Body of pancreas (tissue), 4 donors: ENCODE data around the gene TBX21. TPM values are rescaled to one million over a fixed set of nuclear protein-coding genes. Genes with fewer than 3 reads are reported as not detected.

ENCODE experiments used
- ATAC-seq: fragments of 150-250 bp; one replicate; pipeline ENCODE4 v1.9.1; 2016
- DNase-seq, 4 donors: peaks; one replicate each; pipeline ENCODE4 v3.0.0-alpha.2; 2019
- H3K27ac ChIP-seq, 4 donors: fragments of 200-600 bp; sonication (generic); 1 replicate in 3 of 4; 2 replicates in 1 of 4; pipeline versions ENCODE4 v1.5.1 to v1.6.1; 2016 to 2019; ENCODE audit warnings: mild to moderate bottlenecking in 1 of 4, mixed read lengths in 1 of 4, moderate library complexity in 1 of 4
- H3K27me3 ChIP-seq, 2 donors: fragments of 200-600 bp; sonication (generic); one replicate each; pipeline ENCODE4 v1.6.0; 2016; ENCODE audit warnings: mild to moderate bottlenecking in 1 of 2
- H3K36me3 ChIP-seq, 2 donors: fragments of 200-600 bp; sonication (generic); replicated peaks in 1 of 2; 2 replicates each; pipeline ENCODE4 v1.5.1; 2016; ENCODE audit warnings: low read depth in 2 of 2; ENCODE audit not compliant: insufficient read depth in 1 of 2
- H3K4me1 ChIP-seq: fragments of 200-600 bp; sonication (generic); one replicate; pipeline ENCODE4 v1.6.0; 2016
- H3K4me3 ChIP-seq, 2 donors: fragments of 200-600 bp; sonication (generic); 1 replicate in 1 of 2; 2 replicates in 1 of 2; pipeline ENCODE4 v1.5.1; 2016 to 2019
- H3K9me3 ChIP-seq, 3 donors: fragments of 200-600 bp; sonication (generic); 1 replicate in 2 of 3; 2 replicates in 1 of 3; pipeline ENCODE4 v1.5.1; 2016
- POLR2A ChIP-seq, 3 donors: fragments of 450-650 bp; IDR thresholded peaks; one replicate each; pipeline ENCODE4 v1.6.1; 2016; ENCODE audit warnings: antibody characterized with exemption in 3 of 3, mild to moderate bottlenecking in 2 of 3
- WGBS, 2 donors: methylation state at CpG; one replicate each; pipeline ENCODE4 v1.1.5; 2017; 5-methylcytosine and 5-hydroxymethylcytosine counted together
- intact Hi-C: fragments of 100-400 bp; cut with DNase I; formaldehyde crosslinking; loops from one replicate; pipeline ENCODE4 v1.15.1; 2023
- total RNA-seq, 2 donors: library from RNA; depleted of rRNA; stranded (reverse); fragments of >200 nt; gene quantifications; one replicate each; pipeline ENCODE4 v1.1.0, GENCODE V29; 2016
- TF ChIP-seq, protein P1 (sequence below), 7 experiments: fragments of 450-650 bp in 4 of 7; fragments of 200-600 bp in 3 of 7; sonication (generic) in 3 of 7; IDR thresholded peaks; one replicate each; pipeline ENCODE4 v1.5.1; 2016 to 2019; ENCODE audit warnings: antibody characterized with exemption in 7 of 7

The TBX21 gene
- total RNA-seq, 2 donors from 2014 or later, result 1.0 TPM; not detected in 1

DNA sequence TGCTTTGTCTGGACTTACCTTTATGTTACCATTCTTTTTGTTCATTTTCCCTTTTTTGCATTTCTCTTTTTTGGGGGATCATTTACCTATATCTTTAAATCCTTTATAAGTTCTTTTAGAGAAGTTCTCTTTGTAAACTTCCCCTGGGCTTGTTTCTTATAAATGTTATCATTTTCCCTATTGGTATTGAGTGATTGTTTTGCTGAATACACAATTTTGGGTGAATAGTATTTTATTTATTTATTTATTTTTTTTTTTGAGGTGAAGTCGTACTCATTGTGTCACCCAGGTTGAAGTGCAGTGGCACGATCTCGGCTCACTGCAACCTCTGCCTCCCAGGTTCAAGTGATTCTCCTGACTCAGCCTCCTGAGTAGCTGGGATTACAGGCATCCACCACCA, 18.4 kb downstream of the TBX21 start:
- no peak for ATAC-seq
- WGBS, 2 donors, result 58 to 77% methylated on average over 3 of the region's 3 CpGs
- H3K4me1 ChIP-seq, result no peaks in the 10 kb centered on the region
- TF ChIP-seq, protein P1, sequence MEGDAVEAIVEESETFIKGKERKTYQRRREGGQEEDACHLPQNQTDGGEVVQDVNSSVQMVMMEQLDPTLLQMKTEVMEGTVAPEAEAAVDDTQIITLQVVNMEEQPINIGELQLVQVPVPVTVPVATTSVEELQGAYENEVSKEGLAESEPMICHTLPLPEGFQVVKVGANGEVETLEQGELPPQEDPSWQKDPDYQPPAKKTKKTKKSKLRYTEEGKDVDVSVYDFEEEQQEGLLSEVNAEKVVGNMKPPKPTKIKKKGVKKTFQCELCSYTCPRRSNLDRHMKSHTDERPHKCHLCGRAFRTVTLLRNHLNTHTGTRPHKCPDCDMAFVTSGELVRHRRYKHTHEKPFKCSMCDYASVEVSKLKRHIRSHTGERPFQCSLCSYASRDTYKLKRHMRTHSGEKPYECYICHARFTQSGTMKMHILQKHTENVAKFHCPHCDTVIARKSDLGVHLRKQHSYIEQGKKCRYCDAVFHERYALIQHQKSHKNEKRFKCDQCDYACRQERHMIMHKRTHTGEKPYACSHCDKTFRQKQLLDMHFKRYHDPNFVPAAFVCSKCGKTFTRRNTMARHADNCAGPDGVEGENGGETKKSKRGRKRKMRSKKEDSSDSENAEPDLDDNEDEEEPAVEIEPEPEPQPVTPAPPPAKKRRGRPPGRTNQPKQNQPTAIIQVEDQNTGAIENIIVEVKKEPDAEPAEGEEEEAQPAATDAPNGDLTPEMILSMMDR (IDR thresholded peaks at IDR 0.05), result no peak
- TF ChIP-seq POLR2A (IDR thresholded peaks at IDR 0.05), result no peak
- no peak overlapping the region for H3K27ac ChIP-seq
- no peaks in the 10 kb centered on the region for H3K36me3 ChIP-seq
- H3K4me3 ChIP-seq, result no peak overlapping the region
- intact Hi-C loops, result no loop called here
- H3K9me3 ChIP-seq, result no peaks in the 10 kb centered on the region
- no peak for DNase-seq
- H3K27me3 ChIP-seq, result peaks cover 0 to under 1% of the 10 kb centered on the region in 2 donors

DNA sequence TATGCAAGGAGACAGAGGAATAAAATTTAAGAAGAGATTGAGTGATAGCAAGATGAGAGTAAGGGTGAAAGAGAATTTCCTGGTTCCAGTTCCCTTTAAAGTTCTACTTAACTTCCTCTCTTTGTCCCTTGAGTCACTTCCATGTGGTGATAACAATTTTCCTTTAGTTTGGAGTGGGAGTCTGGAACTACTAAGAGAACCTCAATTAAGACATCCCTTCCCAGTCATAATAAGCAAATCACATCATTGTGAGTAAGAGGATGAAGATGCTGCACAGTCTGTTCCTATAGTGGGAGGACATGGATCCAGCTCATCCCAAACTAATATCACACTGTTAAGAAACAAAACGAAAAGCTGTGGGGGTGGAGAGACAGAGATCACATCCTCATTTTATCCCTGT, 24.4 kb downstream of the TBX21 start:
- 23 to 27% methylated on average over 1 of the region's 1 CpG for WGBS, 2 donors
- Histone ChIP-seq H3K4me3 (no peak overlapping the region), H3K36me3 (no peaks in the 10 kb centered on the region), H3K4me1 (no peaks in the 10 kb centered on the region), H3K9me3 (peaks cover 0 to 10% (median 0%) of the 10 kb centered on the region in 3 donors), H3K27me3 (no peaks in the 10 kb centered on the region), H3K27ac (no peak overlapping the region)
- ATAC-seq (no peak), DNase-seq (no peak)
- no peak for TF ChIP-seq POLR2A (IDR thresholded peaks at IDR 0.05)
- TF ChIP-seq, protein P1 (IDR thresholded peaks at IDR 0.05), result no peak
- intact Hi-C loops, result no loop called here

DNA sequence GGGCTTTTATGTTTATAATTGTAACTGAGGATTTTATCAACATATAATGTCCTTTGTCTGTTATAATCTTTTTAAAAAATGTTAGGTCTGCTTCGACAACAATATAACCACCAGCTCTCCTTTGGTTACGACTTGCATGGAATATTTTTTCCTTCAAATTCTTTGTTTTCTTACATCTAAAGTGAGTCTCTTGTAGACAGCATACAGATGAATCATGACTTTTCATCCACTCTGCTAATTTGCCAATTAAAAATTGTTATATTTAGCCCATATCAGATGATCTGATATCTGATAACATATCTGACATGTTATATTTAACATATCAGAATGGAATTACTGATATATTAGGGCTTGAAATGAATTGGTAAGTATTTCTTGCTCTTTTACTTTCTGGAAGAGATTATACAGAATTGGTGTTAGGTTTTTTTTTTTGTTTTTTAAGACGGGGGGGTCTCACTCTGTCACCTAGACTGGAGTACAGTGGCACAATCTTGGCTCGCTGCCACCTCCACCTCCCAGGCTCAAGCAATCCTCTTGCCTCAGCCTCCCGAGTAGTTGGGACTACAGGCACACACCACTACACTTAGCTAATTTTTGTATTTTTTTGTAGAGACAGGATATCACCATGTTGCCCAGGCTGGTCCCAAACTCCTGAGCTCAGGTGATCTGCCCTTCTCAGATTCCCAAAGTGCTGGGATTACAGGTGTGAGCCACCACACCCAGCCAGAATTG, 27.5 kb downstream of the TBX21 start:
- Histone ChIP-seq H3K27ac (no peak overlapping the region), H3K27me3 (no peaks in the 10 kb centered on the region), H3K4me1 (no peaks in the 10 kb centered on the region), H3K4me3 (no peak overlapping the region), H3K36me3 (no peaks in the 10 kb centered on the region), H3K9me3 (peaks cover 0 to 10% (median 0%) of the 10 kb centered on the region in 3 donors)
- ATAC-seq (no peak), DNase-seq (no peak)
- no peak for TF ChIP-seq POLR2A (IDR thresholded peaks at IDR 0.05)
- TF ChIP-seq, protein P1 (IDR thresholded peaks at IDR 0.05), result no peak
- 47 to 56% methylated on average over 5 of the region's 5 CpGs for WGBS, 2 donors
- intact Hi-C loops, result no loop called here

DNA sequence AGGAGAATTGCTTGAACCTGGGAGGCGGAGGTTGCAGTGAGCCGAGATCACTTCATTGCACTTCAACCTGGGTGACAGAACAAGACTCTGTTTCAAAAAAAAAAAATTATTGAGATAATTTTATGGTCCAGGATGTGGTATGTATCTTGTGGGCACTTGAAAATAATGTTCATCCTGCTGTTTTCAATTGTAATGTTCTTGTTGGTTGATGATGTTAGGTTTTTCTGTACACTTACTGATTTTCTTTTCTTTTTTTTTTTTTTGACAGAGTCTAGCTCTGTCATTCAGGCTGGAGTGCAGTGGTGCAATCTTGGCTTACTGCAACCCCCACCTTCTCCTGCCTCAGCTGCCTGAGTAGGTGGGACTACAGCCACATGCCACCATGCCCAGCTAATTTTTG, 29.7 kb downstream of the TBX21 start:
- TF ChIP-seq POLR2A (IDR thresholded peaks at IDR 0.05), result no peak
- TF ChIP-seq, protein P1 (IDR thresholded peaks at IDR 0.05), result no peak
- 72 to 79% methylated on average over 2 of the region's 2 CpGs for WGBS, 2 donors
- Histone ChIP-seq H3K4me1 (no peaks in the 10 kb centered on the region), H3K4me3 (no peak overlapping the region), H3K27ac (no peak overlapping the region), H3K36me3 (no peaks in the 10 kb centered on the region), H3K27me3 (no peaks in the 10 kb centered on the region), H3K9me3 (peaks cover 0 to 10% (median 0%) of the 10 kb centered on the region in 3 donors)
- no peak for DNase-seq
- no peak for ATAC-seq
- intact Hi-C loops, result no loop called here
